Stimulated activated CD8-positive, alpha-beta memory T cell treated with anti-CD3 and anti-CD28 coated beads, Interleukin-12 subunit alpha, Interleukin-12 subunit beta, amount 100 ng/mL, for 24 hours (primary cell): ENCODE results near the gene DIPK1C.

Experiments used
- DNase-seq: peaks from one replicate; pipeline ENCODE4 v3.0.0-alpha.2; 2020; ENCODE audit errors: extremely low read depth

DIPK1C gene

GRCh38 chr18:74419761-74420160 is 37.3 kb downstream of the DIPK1C start:
- DNase-seq: no peak

- no peak for DNase-seq
Measured at GRCh38 chr18:74418023-74418422, 39.1 kb downstream of the DIPK1C start.

GRCh38 chr18:74416124-74416523 is 41.0 kb downstream of the DIPK1C start:
- no peak for DNase-seq

- DNase-seq: no peak
Measured at GRCh38 chr18:74414953-74415515, 42.1 kb downstream of the DIPK1C start.

DNA sequence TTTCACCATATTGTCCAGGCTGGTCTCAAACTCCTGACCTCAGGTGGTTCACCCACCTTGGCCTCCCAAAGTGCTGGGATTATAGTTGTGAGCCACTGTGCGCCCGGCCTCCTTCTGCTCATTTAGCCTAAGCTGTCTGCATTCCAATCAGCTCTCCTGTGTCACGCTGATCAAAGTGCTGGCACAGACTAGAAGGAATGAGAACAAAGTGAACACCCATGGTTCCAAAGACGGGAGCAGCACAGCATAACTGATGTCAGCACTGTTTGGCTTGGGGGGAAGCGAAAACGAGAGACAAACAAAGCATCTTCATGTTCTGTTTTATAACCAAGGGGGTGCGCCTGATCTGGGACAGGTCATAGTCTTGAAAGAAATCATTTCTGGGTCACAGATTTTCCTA is 43.3 kb downstream of the DIPK1C start:
- no peak for DNase-seq

DNA sequence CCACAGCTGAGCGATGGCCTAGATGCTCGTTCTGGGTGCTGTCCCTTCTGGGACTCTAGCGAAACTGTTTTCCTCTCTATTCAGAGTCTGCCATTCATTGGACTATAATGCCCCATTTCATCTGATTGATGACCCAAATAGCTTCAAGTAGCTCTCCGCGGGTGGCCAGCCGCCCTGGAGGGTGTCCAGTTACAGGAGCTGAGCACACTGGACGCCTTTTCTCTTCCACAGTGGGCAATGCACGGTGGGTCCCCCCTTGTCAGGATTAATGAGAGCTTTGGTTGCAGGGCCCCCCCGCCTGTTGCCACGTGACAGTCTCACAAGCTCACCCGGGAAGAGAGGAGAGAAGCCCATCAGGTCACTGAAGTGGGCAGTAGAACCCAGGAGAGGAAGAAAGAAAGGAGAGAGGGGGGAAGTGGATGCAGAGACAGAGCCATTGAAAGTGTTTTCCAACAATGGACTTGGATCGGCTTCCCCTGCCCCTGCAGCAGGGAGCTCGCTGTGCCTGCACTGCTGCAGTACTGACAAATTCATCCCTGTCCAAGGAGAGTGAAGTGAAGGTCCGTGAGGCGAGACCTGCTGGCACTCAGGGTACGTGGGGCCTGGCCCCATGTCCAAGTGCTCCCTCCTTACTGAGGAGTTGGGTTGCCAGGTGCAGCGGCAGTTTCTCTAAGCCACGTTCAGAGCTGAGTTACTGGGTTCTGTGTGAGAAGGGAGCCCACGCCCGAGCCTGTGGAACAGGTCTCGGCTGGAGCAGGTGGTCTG is 44.8 kb downstream of the DIPK1C start:
- no peak for DNase-seq

DNA sequence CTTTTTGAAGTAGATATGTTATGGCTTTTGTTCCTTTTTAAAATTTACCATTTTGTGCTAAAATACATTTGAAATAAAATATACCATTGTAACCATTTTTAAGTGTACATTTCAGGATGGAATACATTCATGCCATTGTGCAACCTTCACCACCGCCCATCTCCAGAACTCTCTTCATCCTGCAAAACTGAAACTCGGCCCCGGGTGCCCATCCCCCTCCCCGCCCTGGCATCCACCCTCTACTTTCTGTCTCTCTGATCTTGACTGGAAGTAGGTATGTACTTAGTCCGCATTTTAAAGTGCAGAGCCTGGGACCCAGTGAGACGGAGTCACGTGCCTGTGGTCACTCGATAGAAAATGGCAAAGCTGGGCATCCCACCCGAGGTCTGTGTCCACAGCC is 45.6 kb downstream of the DIPK1C start:
- DNase-seq: no peak

DNA sequence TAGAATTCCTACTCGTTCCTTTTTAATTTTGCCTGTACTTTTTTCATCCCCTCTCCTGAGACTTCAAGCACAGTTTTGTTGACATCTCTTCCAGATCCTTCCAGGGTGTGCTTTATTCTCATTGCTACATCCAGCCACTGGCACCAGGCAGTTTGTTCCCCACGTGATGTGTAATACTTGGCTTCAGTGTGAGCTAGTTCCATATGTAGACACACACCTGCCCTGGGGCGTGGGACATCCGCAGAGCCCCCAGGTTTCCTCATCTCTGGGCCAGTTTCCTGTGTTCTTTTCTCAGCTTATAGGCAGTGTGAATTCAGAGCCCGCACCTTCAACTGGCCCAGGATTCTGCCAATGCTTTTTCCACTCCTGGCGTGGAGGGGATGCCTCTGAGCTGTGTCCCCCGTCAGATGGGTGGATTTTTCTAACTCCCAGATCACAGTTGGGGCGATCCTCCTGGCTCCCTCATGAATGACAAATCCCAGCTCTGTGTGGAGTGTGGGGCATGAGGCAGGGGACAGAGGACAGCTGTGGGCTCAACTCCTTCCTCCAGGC is 46.6 kb downstream of the DIPK1C start:
- no peak for DNase-seq

- DNase-seq: no peak
Measured at GRCh38 chr18:74407888-74408287, 49.2 kb downstream of the DIPK1C start.

DNA sequence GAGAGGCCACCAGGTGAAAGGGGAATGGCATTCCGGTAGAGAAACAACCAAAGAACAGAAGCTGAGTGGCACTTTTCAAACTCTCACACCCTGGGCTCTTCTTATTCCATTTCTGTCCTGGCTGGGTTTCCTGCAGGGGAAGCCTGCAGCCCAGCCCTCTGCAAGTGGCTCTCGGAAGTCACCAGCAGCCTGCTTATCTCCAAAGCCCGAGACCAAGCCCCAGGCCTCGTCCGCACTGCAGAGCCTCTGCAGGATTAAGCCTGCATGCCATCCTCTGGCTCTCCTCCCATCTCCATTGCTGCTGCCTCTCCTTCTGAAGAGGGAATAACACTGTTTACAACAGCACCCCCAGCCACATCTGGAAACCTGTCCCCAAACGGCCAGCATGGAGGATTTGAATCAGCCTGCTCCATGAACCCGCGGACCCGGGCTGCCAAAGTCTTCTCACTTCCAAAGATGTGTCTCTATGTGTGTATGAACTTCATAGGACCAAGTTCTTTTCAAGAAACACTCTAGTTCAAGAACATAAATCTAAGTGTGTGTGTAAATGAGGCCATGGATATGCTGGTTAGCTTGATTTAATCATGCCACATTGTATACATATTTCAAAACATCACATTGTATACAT is 54.2 kb downstream of the DIPK1C start:
- DNase-seq: no peak

- DNase-seq: no peak
Measured at GRCh38 chr18:74400813-74401212, 56.3 kb downstream of the DIPK1C start.

DNA sequence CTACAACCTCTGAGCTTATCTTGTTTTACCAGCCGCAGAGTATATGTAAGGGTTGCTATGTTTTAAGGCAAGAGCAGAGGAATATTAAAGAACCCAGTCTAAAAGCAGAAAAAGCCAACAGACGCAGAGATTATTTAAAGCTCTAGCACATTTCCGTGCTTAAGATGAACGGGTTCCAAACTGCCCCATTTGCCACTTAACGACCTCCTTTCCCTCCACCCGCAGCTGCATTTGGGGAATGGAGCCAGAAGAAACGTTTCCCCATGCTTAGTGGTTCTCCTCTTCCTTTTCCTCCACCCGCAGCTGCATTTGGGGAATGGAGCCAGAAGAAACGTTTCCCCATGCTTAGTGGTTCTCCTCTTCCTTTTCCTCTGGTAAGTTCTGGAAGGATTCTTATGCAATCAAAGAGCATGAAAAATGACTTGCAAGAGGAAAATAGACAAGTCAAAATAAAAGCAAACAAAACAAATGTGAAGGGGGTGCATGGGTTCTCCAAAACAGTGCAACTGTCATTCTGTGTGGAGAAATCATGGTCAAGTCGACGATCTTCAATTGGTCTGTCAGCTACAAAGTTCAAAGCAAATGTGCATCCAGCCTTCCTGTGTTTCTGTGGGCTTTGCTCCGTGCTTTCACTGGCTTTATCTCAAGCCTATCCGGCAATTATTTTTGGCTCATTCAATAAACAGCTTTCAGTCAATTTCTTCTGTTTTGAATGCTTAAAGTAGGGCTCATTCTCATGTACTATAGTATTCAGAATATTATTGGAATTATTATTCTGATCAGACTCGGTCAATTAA is 57.8 kb downstream of the DIPK1C start:
- no peak for DNase-seq

- DNase-seq: no peak
Measured at GRCh38 chr18:74397572-74397971, 59.5 kb downstream of the DIPK1C start.

- DNase-seq: no peak
Measured at GRCh38 chr18:74396171-74397169, 60.6 kb downstream of the DIPK1C start.

GRCh38 chr18:74395648-74396154 is 61.4 kb downstream of the DIPK1C start:
- no peak for DNase-seq

DNA sequence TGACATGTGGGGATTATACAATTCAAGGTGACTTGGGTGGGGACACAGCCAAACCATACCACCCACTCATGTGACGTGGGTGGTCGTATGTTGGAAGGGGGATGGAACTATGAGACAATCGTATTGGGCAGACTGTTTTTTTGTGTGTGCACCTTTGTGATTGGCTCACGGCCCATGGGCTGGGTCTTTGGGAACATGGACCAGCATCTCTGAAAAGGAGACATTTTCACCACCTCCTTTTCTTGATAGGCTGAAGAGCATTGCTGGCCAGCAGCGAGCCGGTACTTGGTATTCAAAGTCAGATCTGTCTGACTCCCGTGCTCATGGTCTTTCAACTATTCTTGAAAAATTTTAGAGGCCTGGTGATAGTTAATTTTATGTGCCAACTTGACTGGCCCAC is 62.1 kb downstream of the DIPK1C start:
- no peak for DNase-seq

DNA sequence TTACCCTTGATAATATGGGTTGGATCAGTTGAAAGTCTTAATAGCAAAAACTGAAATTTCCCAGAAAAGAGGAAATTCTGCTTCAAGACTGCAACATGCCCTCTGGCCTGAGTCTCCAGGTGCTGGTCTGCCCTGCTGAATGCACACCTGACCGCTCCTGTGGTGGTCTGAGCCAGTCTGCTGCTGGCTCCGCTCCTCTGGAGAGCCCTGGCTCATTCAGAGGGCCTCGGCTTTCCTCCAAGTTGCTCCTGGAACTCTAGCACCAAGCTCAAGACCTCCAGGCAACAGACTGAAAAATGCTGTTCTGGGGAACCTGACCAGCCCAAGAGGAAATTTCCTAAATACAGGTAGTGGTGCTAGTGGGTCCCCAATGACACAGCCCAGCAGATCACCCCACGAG is 64.8 kb downstream of the DIPK1C start:
- no peak for DNase-seq

DNA sequence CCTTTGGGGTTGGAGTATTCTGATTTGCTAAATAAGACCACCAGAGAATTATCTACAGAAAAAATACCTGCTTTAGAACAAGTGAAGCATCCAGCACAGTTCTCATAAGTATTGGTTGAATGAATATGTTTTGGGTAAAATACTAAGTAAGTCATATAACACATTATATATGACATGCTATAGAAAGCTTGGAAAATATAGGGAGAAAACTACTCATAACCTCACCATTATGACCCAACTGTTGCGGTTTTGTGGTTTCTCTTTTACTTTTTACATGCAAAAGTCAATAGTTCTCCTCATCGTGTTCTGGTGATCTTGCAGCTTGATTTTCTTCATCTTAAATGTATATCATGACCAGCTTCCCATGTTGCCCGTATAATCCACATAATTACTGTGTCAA is 66.2 kb downstream of the DIPK1C start:
- DNase-seq: no peak

- no peak for DNase-seq
Measured at GRCh38 chr18:74389991-74390390, 67.1 kb downstream of the DIPK1C start.

- no peak for DNase-seq
Measured at GRCh38 chr18:74389171-74389927, 67.8 kb downstream of the DIPK1C start.
